ENCODE data around the gene ARID5B.
"Not testable (repeated sequence)": the region's sequence is repeated elsewhere in the genome, so short reads cannot be mapped to it uniquely, and the experiment has no call there.

ARID5B gene

DNA sequence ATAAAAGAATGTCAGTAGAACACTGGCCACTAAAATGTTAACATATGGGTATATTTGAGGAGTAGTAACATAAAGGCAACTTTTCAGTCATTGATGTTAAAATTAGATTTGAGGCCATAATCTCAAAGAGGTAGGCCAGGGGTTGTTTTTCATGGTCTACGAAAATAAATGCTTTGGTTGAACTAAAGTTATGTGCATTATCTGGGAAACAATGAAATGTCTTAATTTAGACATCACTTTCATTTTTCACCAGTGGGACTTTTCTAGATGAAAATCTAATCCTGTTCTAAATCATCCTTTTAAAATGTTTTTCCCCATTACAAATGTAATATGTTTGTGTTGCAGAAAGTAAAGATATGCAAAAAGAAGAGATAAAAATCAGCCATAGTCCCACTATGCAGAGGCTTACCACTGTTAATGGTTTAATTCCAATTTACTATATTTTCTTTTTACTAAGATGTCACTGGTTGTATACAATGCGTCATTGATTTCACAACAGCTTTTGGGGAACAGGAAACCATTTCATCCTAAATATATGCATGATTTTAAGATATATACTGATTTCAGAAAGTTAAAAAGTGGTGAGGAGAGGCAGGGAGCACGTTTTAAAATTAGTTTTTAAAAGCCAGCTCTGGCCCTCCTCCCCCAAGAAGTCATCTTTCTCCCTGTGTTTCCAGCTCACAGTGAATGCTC is 64.3 kb downstream of the ARID5B start:
- no peak for DNase-seq (ENCODE audit: low read depth)

DNA sequence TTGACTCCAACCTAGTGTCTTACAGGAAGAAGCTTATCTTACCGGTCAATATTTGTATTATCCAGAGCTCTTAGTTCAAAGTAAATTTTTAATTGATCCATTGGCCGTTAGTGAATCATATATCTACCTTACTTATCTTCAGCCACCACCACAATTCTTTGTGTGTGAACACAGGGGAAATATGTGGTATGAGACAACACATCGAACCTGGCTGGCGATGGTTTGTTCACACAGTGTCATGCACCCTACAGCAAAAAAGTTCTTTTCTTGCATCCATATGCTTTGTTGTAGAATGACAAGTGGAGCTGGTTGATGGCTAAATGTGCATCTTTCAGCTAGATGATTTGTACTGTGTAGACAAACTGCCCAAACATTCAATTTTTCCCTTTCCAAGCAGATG is 65.8 kb downstream of the ARID5B start:
- DNase-seq (ENCODE audit: low read depth): no peak

DNA sequence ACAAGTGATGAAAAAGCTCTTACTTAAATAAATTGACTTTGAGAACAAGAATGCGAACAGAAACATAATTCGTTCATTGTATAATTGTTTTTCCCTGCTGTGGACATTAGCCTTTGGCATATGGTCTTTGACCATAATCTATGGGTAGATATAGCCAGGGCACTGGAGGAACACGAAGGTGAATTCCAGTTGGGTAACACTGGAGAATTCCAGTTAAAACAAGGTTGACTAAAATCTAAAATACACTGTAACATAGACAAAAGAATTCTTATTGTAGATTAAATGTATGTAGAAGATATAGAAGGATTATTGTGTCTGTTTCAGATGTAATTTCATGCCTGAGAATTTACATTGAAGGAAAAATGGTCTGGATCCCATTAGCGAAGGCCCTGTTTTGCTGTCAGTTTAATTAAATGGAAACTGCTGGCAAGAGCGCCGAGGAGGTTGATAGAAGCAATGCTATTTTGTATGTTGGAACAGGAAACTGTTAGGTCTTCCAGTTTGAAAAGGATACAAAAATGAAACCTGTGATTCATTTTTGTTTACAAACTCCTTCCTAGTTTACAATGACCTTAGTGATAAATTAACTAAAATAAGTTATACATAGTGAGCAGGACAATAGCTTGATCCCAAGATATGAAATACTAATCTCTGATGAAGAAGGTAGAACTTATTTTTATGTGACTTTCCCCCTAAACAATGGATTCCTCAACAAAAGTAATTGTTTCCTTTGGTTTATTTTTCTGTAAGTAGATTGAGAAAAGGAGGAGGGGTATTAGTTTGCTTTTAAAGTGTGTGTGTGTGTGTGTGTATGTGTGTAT is 68.9 kb downstream of the ARID5B start:
- DNase-seq (ENCODE audit: low read depth): no peak

DNA sequence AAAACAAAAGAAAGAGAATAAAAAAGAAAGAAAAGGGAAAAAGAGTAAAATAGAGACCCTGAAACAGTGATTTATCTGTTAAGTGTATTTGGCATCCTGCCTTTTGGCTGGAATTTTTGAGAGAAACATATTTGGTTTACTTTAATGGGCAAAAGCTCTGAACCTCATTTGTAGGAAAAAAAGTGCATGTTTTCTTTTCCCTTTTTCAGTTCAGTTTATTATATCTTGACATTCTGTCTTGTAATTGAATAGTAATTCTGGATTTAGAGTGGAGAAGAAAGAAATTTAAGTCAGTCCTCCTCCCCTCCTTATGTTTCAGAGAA is 69.5 kb downstream of the ARID5B start:
- no peak for DNase-seq (ENCODE audit: low read depth)

DNA sequence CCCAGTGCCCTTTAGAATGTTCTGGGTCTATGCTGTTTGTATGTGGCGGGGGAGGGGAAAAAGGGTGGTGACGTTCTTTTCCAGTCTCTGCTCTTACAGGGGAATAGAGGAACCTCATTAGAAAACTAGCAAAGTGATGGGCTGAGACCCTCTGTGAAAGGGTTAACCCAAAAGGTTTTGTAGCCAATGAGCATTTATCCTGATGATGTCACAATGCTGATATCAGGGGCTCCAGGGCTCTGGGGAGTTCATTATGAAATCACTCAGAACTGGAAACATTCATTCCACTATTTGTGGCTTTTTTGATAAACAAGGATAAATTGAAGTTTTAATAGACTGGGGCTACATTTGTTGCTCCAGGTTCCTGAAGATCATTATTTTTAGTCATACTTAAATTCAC is 71.7 kb downstream of the ARID5B start:
- DNase-seq (ENCODE audit: low read depth): no peak

DNA sequence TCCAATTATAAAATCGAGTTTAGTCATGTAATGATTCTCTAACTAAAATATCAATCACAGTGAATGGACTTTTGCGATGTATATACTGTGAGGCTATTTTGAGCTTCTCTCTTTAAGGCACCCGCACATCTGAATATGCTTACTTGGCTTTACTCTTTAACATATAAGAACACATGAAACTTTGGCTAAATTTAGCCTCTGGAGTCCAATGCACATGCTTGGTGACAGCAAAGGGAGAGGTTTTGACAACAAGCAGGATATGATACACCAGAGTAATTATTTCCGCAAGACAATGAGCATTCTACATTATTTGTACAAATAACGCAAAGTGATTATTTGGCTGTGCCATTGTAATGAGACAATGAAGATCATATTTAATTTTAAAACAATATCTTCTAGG is 72.4 kb downstream of the ARID5B start:
- DNase-seq (ENCODE audit: low read depth): no peak

DNA sequence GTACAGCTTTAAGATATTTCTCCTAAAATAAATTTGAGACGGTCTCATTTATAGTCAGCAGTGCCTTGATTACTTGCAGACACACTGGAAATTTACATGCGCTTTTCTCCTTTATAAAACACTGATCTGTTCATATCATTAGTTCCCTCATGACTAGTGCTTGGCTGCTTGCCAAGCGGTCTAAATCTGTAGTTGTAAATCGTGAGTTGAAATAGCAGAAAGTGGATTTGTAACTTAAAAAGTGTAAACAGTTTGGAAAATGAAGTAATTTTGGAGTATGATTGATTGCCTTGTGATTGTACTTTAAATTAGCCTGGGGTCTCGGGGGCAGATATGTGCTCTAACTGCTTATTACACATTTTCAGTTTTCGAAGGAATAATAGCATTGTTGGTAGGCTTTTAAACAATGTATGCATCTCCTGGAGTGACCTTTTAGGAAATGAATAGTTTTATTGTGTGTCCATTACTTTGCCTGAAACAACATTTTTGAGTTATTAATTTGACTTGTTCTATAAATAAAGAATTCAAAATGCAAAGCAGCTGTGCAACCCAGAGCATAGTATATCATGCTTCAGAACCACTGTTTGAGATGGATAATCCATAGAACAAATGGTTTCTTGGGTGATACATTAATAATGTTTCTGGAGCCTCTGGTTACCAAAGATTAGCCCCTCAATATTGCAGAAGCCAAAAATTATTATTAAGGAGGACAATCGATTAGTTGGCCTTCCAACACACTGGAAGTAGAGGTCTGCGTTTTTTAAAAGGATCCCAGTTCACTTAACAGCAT is 73.3 kb downstream of the ARID5B start:
- no peak for DNase-seq (ENCODE audit: low read depth)

DNA sequence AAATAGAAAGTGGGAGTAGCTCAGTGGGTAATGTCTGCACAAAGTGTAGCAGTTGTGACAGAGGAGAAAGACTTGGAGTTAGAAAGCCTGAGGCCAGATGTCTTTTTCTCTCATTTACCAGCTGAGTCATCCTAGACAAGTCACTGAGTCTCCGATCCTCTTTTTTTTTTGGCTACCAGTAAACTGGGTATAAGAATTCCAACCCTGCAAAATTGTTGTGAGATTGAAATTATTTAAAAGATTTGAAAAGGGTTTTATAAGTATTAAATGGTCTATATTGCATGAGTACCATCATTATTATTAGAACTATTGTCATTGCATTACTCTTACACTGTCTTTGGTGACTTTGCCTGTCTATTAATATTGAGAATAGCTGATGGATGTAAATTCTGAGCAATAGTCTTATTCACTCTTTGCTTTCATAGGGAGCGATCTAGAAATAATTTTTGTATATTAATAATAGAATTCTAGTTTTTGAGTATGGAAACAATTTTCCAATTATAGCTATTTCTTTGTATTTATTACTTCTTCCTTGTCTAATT is 74.0 kb downstream of the ARID5B start:
- no peak for DNase-seq (ENCODE audit: low read depth)

DNA sequence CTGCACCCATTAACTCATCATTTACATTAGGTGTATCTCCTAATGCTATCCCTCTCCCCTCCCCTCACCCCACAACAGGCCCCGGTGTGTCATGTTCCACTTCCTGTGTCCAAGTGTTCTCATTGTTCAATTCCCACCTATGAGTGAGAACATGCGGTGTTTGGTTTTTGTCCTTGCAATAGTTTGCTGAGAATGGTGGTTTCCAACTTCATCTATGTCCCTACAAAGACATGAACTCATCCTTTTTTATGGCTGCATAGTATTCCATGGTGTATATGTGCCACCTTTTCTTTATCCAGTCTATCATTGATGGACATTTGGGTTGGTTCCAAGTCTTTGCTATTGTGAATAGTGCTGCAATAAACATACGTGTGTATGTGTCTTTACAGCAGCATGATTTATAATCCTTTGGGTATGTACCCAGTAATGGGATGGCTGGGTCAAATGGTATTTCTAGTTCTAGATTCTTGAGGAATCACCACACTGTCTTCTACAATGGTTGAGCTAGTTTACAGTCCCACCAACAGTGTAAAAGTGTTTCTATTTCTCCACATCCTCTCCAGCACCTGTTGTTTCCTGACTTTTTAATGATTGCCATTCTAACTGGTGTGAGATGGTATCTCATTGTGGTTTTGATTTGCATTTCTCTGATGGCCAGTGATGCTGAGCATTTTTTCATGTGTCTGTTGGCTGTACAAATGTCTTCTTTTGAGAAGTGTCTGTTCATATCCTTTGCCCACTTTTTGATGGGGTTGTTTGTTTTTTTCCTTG is 75.6 kb downstream of the ARID5B start:
- DNase-seq (ENCODE audit: low read depth): not testable (repeated sequence)

DNA sequence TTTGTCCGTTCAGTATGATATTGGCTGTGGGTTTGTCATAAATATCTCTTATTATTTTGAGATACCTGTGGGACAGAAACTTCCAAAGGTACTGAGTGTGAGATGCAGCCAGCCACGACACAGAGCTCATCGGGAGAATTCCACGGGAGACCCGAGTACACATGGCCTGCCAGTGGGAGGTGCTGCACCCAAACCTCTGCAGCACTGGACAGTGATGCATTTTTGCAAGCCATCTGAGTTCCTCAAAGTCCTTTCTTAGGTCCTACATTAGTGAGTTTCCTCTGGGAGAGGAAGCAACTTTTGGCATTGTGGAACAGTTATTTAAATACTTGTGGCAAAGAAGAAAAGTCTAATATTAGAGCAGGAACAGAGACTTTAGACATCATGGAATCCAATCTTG is 77.5 kb downstream of the ARID5B start:
- DNase-seq (ENCODE audit: low read depth): no peak

DNA sequence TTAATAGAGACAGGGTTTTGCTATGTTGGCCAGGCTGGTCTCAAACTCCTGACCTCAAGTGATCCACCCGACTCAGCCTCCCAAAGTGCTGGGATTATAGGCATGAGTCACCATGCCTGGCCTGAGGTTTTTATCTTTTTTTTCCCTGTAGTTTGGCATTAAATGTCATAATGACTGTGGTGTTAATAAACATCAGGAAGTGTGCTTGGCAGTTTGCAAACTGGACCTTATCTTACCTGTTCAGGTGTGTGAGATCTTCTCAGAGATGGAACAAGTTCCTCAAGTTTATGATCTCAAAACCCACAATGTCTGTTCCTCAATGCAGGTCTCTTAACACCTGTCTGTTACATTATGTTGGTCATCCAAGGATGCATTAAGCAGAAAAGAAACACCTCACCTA is 80.0 kb downstream of the ARID5B start:
- no peak for DNase-seq (ENCODE audit: low read depth)

DNA sequence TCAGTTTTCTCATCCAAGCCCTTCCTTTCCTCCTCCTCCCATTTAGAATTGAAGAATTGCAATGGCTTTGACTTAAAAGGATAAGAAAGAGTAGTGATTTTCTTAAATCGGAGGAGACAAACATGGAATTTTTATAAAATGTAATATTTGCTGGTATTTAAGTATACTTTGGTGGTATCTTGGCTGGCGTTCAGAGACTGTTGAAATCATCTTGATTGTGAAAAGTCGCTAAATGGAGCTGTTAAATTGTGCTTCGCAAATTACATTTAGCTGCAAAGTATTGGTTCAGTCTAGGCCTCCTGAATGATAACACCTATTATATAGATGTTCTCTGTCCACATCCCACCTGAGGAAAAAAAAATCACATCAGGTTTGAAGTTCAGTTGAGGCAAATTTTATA is 81.8 kb downstream of the ARID5B start:
- no peak for DNase-seq (ENCODE audit: low read depth)

DNA sequence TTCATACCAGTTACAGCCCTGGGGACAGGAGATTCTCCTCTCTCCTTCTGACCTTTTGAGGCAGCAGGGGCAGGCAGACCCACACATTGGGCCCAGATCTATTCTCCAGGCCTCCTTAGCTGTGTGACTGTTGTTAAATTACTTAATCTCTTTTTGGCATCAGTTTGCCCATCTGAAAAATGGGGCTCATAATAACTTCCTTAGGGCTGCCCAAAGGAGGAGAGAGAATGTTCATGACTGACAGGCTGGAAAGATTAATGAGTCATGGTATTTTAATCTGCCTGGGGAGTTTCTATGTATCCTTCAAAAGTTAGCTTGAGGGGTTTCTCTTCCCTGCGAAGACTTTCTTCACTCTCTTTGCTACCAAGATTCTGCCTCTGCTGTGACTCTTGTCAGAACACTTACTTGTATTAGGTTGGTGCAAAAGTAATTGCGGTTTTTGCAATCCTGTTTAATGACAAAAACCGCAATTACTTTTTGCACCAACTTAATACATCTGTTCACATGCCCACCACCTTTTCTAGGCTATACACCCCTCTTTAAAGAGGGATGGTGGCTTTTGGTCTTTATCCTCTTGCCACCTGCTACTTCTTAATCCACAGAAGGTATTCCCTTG is 83.4 kb downstream of the ARID5B start:
- DNase-seq (ENCODE audit: low read depth): no peak

DNA sequence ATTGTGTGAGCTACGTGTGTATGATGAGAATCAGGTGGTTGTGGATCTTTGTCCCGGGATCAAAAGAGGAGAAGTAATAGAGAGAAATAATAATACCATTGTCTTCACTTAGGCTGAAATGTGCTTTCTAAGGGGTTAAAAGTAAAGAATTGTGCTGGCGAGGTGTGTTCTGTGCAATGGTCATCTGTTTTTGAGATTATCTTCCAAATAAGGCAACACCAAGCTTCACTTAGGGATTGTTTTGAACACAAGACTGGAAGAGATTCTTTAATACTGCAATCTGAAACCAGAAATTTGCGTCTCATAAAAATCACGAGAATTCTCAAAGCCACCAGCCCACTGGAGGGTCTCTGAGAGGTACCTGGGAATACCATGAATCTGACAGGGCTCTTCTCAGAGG is 84.2 kb downstream of the ARID5B start:
- DNase-seq (ENCODE audit: low read depth): no peak

DNA sequence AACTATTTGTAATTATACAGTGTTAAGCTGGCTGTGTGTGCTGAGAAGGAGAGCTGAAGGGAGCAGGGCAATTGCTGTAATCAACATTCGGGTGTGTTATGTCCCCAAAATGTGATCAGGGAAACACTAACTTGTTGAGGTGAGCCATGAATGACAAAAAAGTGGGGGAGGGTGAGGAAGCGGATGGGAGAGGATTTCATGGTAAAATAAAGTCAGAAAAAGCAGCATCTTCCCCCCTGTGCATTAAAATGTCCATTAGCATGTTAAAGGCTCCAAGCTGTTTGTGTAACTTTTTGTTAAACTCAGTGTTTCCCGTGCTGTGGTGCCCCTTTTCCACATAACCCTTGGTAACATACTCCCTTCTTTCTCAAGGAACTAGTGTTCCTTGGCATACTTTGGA is 84.9 kb downstream of the ARID5B start:
- DNase-seq (ENCODE audit: low read depth): no peak

DNA sequence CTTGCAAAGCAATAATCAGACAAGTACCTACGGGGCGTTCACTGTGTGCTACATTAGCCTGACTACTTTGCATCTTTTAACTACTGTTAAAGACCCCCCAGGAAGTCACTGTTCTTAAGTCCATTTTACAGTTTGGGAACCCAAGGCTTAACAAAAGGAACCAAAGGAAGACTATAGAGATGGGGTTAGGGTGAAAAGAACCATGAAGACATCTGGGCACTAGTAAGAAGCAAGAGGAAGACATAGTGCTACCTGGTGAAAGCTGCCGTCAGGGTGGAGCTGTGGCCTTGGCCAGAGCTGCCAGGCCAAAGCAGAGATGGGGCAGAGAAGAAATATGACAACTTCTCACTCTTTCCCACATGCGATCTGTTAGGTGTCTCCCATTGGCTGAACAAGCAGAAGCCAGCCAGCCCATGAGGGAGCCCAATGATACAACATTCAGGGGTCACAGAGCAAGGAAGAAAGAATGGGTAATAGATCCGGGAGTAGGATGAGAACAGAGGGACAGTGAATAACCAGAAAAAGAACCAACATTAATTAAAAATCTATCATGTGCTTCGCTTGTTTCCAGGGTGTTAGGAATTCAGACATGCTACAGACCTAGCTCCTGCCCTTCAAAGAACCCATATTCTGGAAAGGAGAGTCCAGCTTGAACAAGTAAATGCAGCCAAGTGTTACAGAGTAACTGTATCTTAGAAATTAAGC is 85.4 kb downstream of the ARID5B start:
- DNase-seq (ENCODE audit: low read depth): no peak

DNA sequence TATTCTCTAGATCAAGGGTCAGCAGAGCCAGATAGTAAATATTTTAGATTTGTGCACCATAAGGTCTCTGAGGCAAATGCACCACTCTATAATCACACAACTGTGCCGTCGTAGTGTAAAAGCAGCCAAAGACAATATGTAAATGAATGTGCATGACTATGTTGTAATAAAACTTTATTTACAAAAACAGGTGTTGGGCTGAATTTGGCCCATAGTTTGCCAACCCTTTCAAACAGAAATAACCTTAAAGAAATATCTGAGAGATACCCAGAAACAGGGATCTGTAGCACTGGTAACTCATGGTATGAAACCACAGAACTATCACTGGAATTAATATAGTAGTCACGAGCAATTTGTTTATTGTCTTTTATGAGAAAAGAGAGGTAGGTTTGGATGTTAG is 86.0 kb downstream of the ARID5B start:
- no peak for DNase-seq (ENCODE audit: low read depth)

DNA sequence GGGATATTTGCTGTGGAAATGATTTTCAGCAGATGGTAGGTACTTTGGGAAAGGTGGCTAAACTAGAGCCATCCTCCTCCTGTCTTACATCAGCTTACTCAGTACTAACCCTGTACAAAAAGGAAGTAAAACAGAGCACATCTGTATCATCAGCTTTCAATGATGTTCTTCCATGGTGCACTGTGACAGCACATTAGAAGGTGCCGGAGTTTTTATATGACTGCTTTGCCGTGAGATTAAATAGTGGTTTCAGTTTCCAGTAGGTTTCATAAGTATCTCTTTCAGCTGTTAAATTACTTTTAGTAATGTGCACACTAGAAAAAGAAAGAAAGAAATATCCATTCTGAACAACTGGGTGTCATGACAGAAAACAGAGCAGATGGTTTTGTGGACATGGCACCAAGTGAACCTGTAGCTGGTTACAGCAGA is 86.5 kb downstream of the ARID5B start:
- no peak for DNase-seq (ENCODE audit: low read depth)

DNA sequence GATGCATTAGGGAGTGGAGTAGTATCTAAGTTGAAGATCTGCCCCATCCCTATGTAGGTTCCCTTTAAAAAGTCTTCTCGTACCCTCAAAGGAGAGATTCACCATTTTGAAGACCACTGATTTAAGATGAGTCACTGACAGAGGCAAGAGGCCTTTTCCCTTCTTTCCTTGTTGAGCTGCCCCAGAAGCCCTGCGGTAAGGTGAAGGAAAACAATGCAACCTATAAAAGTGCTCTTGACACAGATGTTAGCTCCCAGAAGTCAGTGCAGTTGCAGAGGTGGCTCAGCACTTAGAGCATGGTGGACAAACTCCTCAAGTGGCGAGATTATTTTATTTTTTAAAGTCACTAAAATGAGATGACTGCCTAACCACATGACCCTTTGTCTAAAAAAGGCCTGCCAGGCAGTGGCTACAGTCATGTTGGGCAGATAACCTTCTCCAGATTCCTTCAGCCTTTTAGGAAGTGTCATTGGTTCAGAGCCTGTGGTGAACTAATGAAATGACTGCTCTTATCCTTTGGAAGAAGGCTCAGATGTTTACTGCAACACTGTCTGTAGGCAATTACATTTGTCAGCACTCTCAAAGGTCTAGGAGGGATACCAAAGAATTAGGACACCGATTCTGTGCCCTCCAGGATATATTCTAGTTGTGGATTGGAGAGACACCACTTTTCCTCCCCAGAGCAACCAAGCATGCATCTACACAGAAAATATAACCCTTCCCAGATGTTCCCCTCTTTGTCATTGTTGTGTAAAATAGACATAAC is 88.7 kb downstream of the ARID5B start:
- no peak for DNase-seq (ENCODE audit: low read depth)

DNA sequence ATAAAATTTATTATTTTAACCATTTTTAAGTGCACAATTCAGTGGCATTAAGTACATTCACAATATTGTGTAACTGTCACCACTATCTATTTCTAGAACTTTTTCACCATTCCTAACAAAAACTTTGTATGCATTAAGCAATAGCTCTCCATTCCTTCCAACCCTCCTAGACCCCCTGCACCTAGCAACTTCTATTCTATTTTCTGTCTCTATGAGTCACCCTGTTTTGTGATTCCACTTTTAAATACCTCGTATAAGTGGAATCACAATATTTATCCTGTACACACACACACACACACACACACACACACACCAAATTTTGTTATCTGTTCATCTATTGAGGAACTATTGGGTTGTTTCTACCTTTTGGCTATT is 89.2 kb downstream of the ARID5B start:
- no peak for DNase-seq (ENCODE audit: low read depth)
